B cell (primary cell): ENCODE measurements around the gene NTNG1.

Experiments used
- EZH2 ChIP-seq: IDR thresholded peaks from 2 replicates; pipeline ENCODE4 v1.6.1; 2012; ENCODE audit warnings: borderline replicate concordance, low read depth, mild to moderate bottlenecking, moderate library complexity, low read length; ENCODE audit not compliant: insufficient read depth, poor library complexity, severe bottlenecking
- TF ChIP-seq, protein P1 (sequence below): fragments of 200-600 bp; IDR thresholded peaks from one replicate; pipeline ENCODE4 v1.8.0; 2022; ENCODE audit warnings: antibody characterized with exemption, mild to moderate bottlenecking

DNA sequence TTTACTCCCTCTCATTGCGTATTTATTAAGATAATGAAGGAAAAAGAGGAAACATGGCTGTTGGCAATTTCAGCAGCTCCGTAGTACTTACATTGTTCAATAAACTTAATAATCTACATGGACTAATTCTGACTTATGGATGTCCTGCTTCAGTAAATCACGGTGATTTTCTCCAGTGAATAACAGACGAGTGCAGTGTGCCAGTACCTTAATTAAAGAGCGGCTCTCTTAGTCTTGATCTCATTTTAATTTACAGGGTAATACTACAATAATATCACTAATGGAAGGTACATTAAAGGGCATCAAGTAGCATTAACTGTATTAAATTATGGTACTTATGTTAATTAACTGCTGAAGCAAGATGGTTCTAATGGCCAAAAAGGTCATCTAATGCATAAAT, 187.2 kb downstream of the NTNG1 start:
- TF ChIP-seq, protein P1, sequence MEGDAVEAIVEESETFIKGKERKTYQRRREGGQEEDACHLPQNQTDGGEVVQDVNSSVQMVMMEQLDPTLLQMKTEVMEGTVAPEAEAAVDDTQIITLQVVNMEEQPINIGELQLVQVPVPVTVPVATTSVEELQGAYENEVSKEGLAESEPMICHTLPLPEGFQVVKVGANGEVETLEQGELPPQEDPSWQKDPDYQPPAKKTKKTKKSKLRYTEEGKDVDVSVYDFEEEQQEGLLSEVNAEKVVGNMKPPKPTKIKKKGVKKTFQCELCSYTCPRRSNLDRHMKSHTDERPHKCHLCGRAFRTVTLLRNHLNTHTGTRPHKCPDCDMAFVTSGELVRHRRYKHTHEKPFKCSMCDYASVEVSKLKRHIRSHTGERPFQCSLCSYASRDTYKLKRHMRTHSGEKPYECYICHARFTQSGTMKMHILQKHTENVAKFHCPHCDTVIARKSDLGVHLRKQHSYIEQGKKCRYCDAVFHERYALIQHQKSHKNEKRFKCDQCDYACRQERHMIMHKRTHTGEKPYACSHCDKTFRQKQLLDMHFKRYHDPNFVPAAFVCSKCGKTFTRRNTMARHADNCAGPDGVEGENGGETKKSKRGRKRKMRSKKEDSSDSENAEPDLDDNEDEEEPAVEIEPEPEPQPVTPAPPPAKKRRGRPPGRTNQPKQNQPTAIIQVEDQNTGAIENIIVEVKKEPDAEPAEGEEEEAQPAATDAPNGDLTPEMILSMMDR, result no peak
- TF ChIP-seq EZH2, result no peak
